Liver (tissue), 3 donors: ENCODE data around the gene CRLF1.
A peak's percentile ranks its signal among the peaks of the same experiment; 100 is the strongest.

Source experiments
- CTCF ChIP-seq: fragments of 150-350 bp; IDR thresholded peaks from 2 replicates; pipeline ENCODE4 v1.5.1; 2017; ENCODE audit warnings: improper control_type of control experiment, low read depth, low read length; ENCODE audit not compliant: missing input control
- GABPA ChIP-seq, 2 donors: IDR thresholded peaks in 1 of 2; conservative IDR thresholded peaks in 1 of 2; 2 replicates each; pipeline ENCODE4 v1.6.1; 2016; ENCODE audit warnings: antibody characterized with exemption in 2 of 2, mild to moderate bottlenecking in 1 of 2, moderate library complexity in 1 of 2
- donor health status: healthy.
- donor health status: healthy.

GRCh38 chr19:18588611-18589379, 17.8 kb downstream of the CRLF1 start, which contains the start of gene REX1BD:
- TF ChIP-seq CTCF (peak; percentile 75), GABPA (IDR thresholded peaks at IDR 0.05 in 1 of 2, conservative IDR thresholded peaks at IDR 0.05 in 1 of 2) (peak in 1 of 2 donors; percentile 43)
